H1 (cell line): ENCODE data around the gene SKA1.

ENCODE experiments used
- CHD2 ChIP-seq: IDR thresholded peaks from 2 replicates; pipeline ENCODE4 v1.6.1; 2012; ENCODE audit warnings: low read length, improper control_type of control experiment
- CTCF ChIP-seq, 3 experiments: IDR thresholded peaks; 1 replicate in 2 of 3; 2 replicates in 1 of 3; pipeline versions ENCODE4 v1.5.1 to v1.6.1; 2011; ENCODE audit warnings: low read length in 3 of 3, mild to moderate bottlenecking in 3 of 3, inconsistent platforms in 2 of 3, low read depth in 1 of 3, moderate library complexity in 1 of 3; ENCODE audit not compliant: insufficient read depth in 1 of 3; ENCODE audit errors: control extremely low read depth in 1 of 3
- EP300 ChIP-seq, 2 experiments: IDR thresholded peaks; 1 replicate in 1 of 2; 2 replicates in 1 of 2; pipeline ENCODE4 v1.6.1; 2011 to 2012; ENCODE audit warnings: low read depth in 2 of 2, low read length in 2 of 2, mild to moderate bottlenecking in 2 of 2, borderline replicate concordance in 1 of 2, inconsistent platforms in 1 of 2, moderate library complexity in 1 of 2
- POLR2AphosphoS5 ChIP-seq: IDR thresholded peaks from 2 replicates; pipeline ENCODE4 v1.6.1; 2011; ENCODE audit warnings: low read depth, low read length
- SAP30 ChIP-seq: fragments of 300-600 bp; sonication (generic); IDR thresholded peaks from 2 replicates; pipeline ENCODE4 v1.7.1; 2012; ENCODE audit warnings: low read length, moderate library complexity, mild to moderate bottlenecking, inconsistent platforms; ENCODE audit not compliant: insufficient read depth, insufficient replicate concordance
- YY1 ChIP-seq: IDR thresholded peaks from 2 replicates; pipeline ENCODE4 v1.6.1; 2011; ENCODE audit warnings: low read depth, mild to moderate bottlenecking, low read length

GRCh38 chr18:50338122-50338521, 36.7 kb upstream of the SKA1 start:
- TF ChIP-seq POLR2AphosphoS5 (no peak), EP300 (IDR thresholded peaks at IDR 0.05; ENCODE audit: borderline replicate concordance in 1 of 2, low read depth in 2 of 2, low read length in 2 of 2) (no peak), CTCF (IDR thresholded peaks at IDR 0.05; ENCODE audit: control extremely low read depth in 1 of 3, insufficient read depth in 1 of 3, low read depth in 1 of 3, low read length in 3 of 3) (no peak), YY1 (no peak), SAP30 (no peak), CHD2 (no peak)
